ENCODE measurements around the gene IL21R.

IL21R gene

DNA sequence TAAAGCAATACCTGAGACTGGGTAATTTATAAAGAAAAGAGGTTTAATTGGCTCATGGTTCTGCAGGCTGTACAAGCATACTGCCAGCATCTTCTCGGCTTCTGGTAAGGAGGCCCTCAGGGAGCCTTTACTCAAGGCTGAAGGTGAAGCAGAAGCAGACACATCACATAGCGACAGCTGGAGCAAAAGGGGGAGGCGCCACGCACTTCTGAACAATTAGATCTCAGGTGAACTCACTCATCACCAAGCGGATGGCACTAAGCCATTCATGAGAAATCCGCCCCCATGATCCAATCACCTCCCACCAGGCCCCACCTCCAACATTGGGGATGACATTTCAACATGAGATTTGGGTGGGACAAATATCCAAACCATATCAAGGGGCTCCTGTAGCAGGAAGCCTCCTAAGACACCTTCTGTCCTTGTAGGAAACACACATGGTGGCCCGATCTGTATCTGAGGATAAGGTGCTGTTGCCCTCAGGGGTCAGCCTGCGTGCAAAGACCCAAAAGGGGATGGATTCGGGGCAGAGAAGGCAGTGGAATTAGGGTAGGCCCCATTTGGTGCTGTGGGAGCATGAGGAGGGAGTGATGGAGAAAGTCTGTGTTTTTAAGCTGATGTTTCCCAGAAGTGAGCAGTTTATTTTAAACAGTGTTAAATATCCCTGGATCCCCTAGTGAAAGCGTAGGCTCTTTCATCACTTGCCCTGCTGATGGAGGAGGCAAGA is 23.0 kb downstream of the IL21R start:
- H3K9ac ChIP-seq (ENCODE audit: low read depth, low read length): no peak overlapping the region
- no peaks in the 10 kb centered on the region for H3K4me1 ChIP-seq (ENCODE audit: control insufficient read depth, insufficient read depth, low read length)
- H3K4me3 ChIP-seq (ENCODE audit: low read depth, low read length): no peak overlapping the region
- H3K9me3 ChIP-seq (ENCODE audit: control insufficient read depth, insufficient read depth, low read length): no peaks in the 10 kb centered on the region
- no peaks in the 10 kb centered on the region for H3K27me3 ChIP-seq (ENCODE audit: control insufficient read depth, insufficient read depth, low read length)
- H3K36me3 ChIP-seq (ENCODE audit: control insufficient read depth, insufficient read depth, low read length): no peaks in the 10 kb centered on the region

DNA sequence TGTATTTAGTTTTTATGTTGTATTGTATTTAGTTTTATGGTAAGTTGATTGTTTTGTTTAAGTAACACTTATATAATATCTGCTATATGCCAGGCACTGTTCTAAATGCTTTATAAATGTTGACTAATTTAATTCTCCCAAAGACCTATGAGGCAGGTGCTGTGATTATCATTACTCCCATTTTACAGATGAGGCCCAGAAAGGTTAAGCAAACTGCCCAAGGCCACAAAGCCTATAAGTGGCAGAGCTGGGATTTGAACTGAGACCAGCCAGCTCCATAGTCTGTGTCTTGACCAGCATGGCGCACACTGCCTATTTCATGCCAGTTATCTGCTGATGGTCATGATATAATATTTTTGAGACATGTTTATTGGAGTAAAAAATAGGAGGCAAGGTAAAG is 24.0 kb downstream of the IL21R start:
- Histone ChIP-seq H3K27me3 (ENCODE audit: control insufficient read depth, insufficient read depth, low read length) (no peaks in the 10 kb centered on the region), H3K4me1 (ENCODE audit: control insufficient read depth, insufficient read depth, low read length) (no peaks in the 10 kb centered on the region), H3K9me3 (ENCODE audit: control insufficient read depth, insufficient read depth, low read length) (no peaks in the 10 kb centered on the region), H3K9ac (ENCODE audit: low read depth, low read length) (no peak overlapping the region), H3K36me3 (ENCODE audit: control insufficient read depth, insufficient read depth, low read length) (no peaks in the 10 kb centered on the region), H3K4me3 (ENCODE audit: low read depth, low read length) (no peak overlapping the region)

DNA sequence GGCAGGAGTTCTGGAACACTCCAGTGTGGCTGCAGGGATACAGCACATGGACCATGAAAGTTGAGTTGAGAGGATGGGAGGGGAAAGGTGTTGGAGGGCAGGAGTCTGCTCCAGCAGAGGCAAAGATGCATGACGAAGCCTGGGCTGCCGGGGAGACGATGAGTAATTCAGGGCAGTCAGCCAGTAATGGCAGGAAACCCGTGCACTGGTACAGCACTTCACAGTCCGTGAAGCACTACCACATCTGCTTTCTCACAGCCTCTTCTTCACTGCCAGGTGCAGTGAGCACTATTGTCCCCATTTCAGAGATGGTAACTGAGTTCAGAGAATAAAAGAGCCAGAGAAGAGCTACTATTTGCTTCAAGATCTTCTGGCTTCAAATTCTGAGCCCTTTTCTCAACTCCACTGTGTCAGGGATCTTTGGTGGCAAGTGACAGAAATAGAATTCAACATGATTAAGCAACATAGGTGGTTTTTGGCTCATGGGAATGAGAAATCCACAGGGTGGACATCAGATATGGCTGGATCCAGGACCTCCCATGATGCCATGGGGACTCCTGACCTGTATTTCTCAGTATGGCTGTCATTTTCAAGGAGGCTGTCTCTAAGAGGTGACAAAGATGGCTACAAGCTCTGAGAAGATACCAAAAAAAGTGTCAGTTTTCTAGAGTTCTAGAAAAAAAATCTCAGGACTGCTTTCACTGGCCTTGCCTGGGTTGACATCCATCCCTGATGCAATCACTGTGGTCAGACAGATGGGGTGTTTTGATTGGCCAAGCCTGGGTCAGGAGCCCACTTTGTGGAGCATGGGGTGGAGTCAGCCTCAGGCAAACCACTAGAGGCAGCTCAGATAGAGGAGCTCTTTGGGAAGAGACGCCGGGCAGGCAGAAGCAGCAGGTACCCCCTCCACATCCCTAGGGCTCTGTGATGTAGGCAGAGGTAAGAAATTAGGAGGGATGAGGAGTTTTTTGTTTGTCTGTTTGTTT is 24.7 kb downstream of the IL21R start:
- Histone ChIP-seq H3K4me1 (ENCODE audit: control insufficient read depth, insufficient read depth, low read length) (no peaks in the 10 kb centered on the region), H3K36me3 (ENCODE audit: control insufficient read depth, insufficient read depth, low read length) (no peaks in the 10 kb centered on the region), H3K4me3 (ENCODE audit: low read depth, low read length) (no peak overlapping the region), H3K9me3 (ENCODE audit: control insufficient read depth, insufficient read depth, low read length) (no peaks in the 10 kb centered on the region), H3K9ac (ENCODE audit: low read depth, low read length) (no peak overlapping the region), H3K27me3 (ENCODE audit: control insufficient read depth, insufficient read depth, low read length) (no peaks in the 10 kb centered on the region)

- Histone ChIP-seq H3K9ac (ENCODE audit: low read depth, low read length) (no peak overlapping the region), H3K27me3 (ENCODE audit: control insufficient read depth, insufficient read depth, low read length) (no peaks in the 10 kb centered on the region), H3K36me3 (ENCODE audit: control insufficient read depth, insufficient read depth, low read length) (no peaks in the 10 kb centered on the region), H3K9me3 (ENCODE audit: control insufficient read depth, insufficient read depth, low read length) (no peaks in the 10 kb centered on the region), H3K4me3 (ENCODE audit: low read depth, low read length) (no peak overlapping the region), H3K4me1 (ENCODE audit: control insufficient read depth, insufficient read depth, low read length) (no peaks in the 10 kb centered on the region)
These were observed 25.6 kb downstream of the IL21R start for GRCh38 chr16:27427538-27427937.

GRCh38 chr16:27428026-27428785 is 26.2 kb downstream of the IL21R start:
- H3K4me1 ChIP-seq (ENCODE audit: control insufficient read depth, insufficient read depth, low read length): no peaks in the 10 kb centered on the region

GRCh38 chr16:27429330-27429871 is 27.4 kb downstream of the IL21R start:
- no peaks in the 10 kb centered on the region for H3K4me1 ChIP-seq (ENCODE audit: control insufficient read depth, insufficient read depth, low read length)
- no peaks in the 10 kb centered on the region for H3K36me3 ChIP-seq (ENCODE audit: control insufficient read depth, insufficient read depth, low read length)
- H3K27me3 ChIP-seq (ENCODE audit: control insufficient read depth, insufficient read depth, low read length): no peaks in the 10 kb centered on the region
- no peak overlapping the region for H3K4me3 ChIP-seq (ENCODE audit: low read depth, low read length)
- H3K9me3 ChIP-seq (ENCODE audit: control insufficient read depth, insufficient read depth, low read length): no peaks in the 10 kb centered on the region
- no peak overlapping the region for H3K9ac ChIP-seq (ENCODE audit: low read depth, low read length)

More at GRCh38 chr16:27428026-27428785, 26.2 kb downstream of the IL21R start:
- Histone ChIP-seq H3K27me3 (ENCODE audit: control insufficient read depth, insufficient read depth, low read length) (no peaks in the 10 kb centered on the region), H3K9ac (ENCODE audit: low read depth, low read length) (no peak overlapping the region), H3K9me3 (ENCODE audit: control insufficient read depth, insufficient read depth, low read length) (no peaks in the 10 kb centered on the region), H3K4me3 (ENCODE audit: low read depth, low read length) (no peak overlapping the region), H3K36me3 (ENCODE audit: control insufficient read depth, insufficient read depth, low read length) (no peaks in the 10 kb centered on the region)

DNA sequence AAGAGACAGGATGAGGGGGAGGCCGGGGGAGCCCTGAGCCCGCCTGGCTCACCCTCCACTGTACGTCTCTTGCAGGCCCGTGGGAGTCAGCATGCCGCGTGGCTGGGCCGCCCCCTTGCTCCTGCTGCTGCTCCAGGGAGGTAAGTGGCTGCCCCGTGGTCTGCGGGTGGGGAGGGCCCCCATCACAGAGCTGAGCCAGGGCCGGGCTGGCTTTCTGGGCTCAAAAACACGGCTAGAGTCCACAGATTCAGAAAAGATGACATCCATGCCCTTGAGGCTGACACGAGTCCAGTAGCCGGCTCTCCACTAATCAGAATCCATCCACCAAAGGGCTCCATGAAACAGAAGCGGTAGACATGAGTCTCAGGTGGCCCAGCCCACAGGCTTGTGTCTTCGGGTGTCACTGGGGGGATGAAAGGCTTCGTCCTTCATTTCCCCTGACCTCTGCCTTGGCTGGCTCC is 28.0 kb downstream of the IL21R start:
- no peak overlapping the region for H3K4me3 ChIP-seq (ENCODE audit: low read depth, low read length)
- H3K27me3 ChIP-seq (ENCODE audit: control insufficient read depth, insufficient read depth, low read length): no peaks in the 10 kb centered on the region
- no peaks in the 10 kb centered on the region for H3K36me3 ChIP-seq (ENCODE audit: control insufficient read depth, insufficient read depth, low read length)
- H3K9ac ChIP-seq (ENCODE audit: low read depth, low read length): no peak overlapping the region
- no peaks in the 10 kb centered on the region for H3K4me1 ChIP-seq (ENCODE audit: control insufficient read depth, insufficient read depth, low read length)
- H3K9me3 ChIP-seq (ENCODE audit: control insufficient read depth, insufficient read depth, low read length): no peaks in the 10 kb centered on the region

DNA sequence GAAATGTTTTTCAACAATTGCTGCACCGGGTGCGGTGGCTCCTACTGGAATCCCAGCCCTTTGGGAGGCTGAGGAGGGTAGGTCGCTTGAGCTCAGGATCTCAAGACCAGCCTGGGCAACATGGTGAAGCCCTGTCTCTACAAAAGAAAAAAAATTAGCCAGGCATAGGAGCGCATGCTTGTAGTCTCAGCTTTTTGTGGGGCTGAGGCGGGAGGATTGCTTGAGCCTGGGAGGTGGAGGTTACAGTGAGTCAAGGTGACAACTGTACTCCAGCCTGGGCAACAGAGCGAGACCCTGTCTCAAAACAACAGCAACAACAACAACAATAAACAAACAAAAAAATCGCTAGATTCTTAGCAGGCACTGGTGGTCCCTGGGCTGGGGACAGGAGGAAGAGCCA is 28.5 kb downstream of the IL21R start:
- no peaks in the 10 kb centered on the region for H3K27me3 ChIP-seq (ENCODE audit: control insufficient read depth, insufficient read depth, low read length)
- H3K9ac ChIP-seq (ENCODE audit: low read depth, low read length): no peak overlapping the region
- no peaks in the 10 kb centered on the region for H3K9me3 ChIP-seq (ENCODE audit: control insufficient read depth, insufficient read depth, low read length)
- no peaks in the 10 kb centered on the region for H3K36me3 ChIP-seq (ENCODE audit: control insufficient read depth, insufficient read depth, low read length)
- H3K4me1 ChIP-seq (ENCODE audit: control insufficient read depth, insufficient read depth, low read length): no peaks in the 10 kb centered on the region
- H3K4me3 ChIP-seq (ENCODE audit: low read depth, low read length): no peak overlapping the region

- H3K4me3 ChIP-seq (ENCODE audit: low read depth, low read length): no peak overlapping the region
- H3K36me3 ChIP-seq (ENCODE audit: control insufficient read depth, insufficient read depth, low read length): no peaks in the 10 kb centered on the region
- no peak overlapping the region for H3K9ac ChIP-seq (ENCODE audit: low read depth, low read length)
- H3K9me3 ChIP-seq (ENCODE audit: control insufficient read depth, insufficient read depth, low read length): no peaks in the 10 kb centered on the region
- no peaks in the 10 kb centered on the region for H3K4me1 ChIP-seq (ENCODE audit: control insufficient read depth, insufficient read depth, low read length)
- H3K27me3 ChIP-seq (ENCODE audit: control insufficient read depth, insufficient read depth, low read length): no peaks in the 10 kb centered on the region
These were observed 29.0 kb downstream of the IL21R start for GRCh38 chr16:27430923-27431484.

GRCh38 chr16:27431773-27432532 is 30.0 kb downstream of the IL21R start:
- no peaks in the 10 kb centered on the region for H3K9me3 ChIP-seq (ENCODE audit: control insufficient read depth, insufficient read depth, low read length)
- H3K4me1 ChIP-seq (ENCODE audit: control insufficient read depth, insufficient read depth, low read length): no peaks in the 10 kb centered on the region
- H3K36me3 ChIP-seq (ENCODE audit: control insufficient read depth, insufficient read depth, low read length): no peaks in the 10 kb centered on the region
- no peak overlapping the region for H3K9ac ChIP-seq (ENCODE audit: low read depth, low read length)
- H3K27me3 ChIP-seq (ENCODE audit: control insufficient read depth, insufficient read depth, low read length): no peaks in the 10 kb centered on the region
- H3K4me3 ChIP-seq (ENCODE audit: low read depth, low read length): no peak overlapping the region
